Epithelial cell of proximal tubule (primary cell): ENCODE data around the gene DEPDC1. TPM values are rescaled to one million over a fixed set of nuclear protein-coding genes. Genes with fewer than 3 reads are reported as not detected.

ENCODE experiments used
- DNase-seq: peaks from one replicate; pipeline ENCODE4 v3.0.0-alpha.2; 2011; ENCODE audit warnings: low read depth
- H3K4me3 ChIP-seq: 2 replicates; pipeline ENCODE4 v1.5.1; 2011; ENCODE audit warnings: low read depth, mild to moderate bottlenecking, low read length
- CTCF ChIP-seq: conservative IDR thresholded peaks from 2 replicates; pipeline ENCODE4 v1.5.1; 2012; ENCODE audit warnings: low read depth, mild to moderate bottlenecking, low read length
- total RNA-seq: library from RNA; depleted of rRNA; stranded (reverse); fragments of >200 nt; gene quantifications from 2 replicates; pipeline ENCODE4 v1.2.3, GENCODE V29; 2015

The DEPDC1 gene
- total RNA-seq, 1 donor from 2014 or later: 41.2 TPM

- TF ChIP-seq CTCF: no peak
- no peak overlapping the region for H3K4me3 ChIP-seq
- peak; percentile 18 for DNase-seq
Measured at GRCh38 chr1:68459796-68460195, 37.1 kb downstream of the DEPDC1 start.

- TF ChIP-seq CTCF: no peak
- no peak for DNase-seq
- no peak overlapping the region for H3K4me3 ChIP-seq
Measured at GRCh38 chr1:68459091-68459490, 37.8 kb downstream of the DEPDC1 start.

GRCh38 chr1:68456202-68456601 lies 40.7 kb downstream of the DEPDC1 start:
- TF ChIP-seq CTCF: no peak
- no peak for DNase-seq
- H3K4me3 ChIP-seq: no peak overlapping the region

- TF ChIP-seq CTCF: peak; percentile 11
- DNase-seq: no peak
- no peak overlapping the region for H3K4me3 ChIP-seq
Measured at GRCh38 chr1:68454534-68454933, 42.3 kb downstream of the DEPDC1 start.

- DNase-seq: no peak
- no peak overlapping the region for H3K4me3 ChIP-seq
- TF ChIP-seq CTCF: no peak
Measured at GRCh38 chr1:68453060-68453670, 43.7 kb downstream of the DEPDC1 start.

GRCh38 chr1:68449901-68450300 lies 47.0 kb downstream of the DEPDC1 start, which contains the start of gene RPE65:
Gene RPE65, minus strand, starts transcription at chr1:68449954. Its CDS starts 49 bp downstream, at chr1:68449905.
- no peak for TF ChIP-seq CTCF
- DNase-seq: no peak
- H3K4me3 ChIP-seq: no peak within 1 kb of the TSS

GRCh38 chr1:68448365-68448764 lies 48.5 kb downstream of the DEPDC1 start:
- DNase-seq: no peak
- TF ChIP-seq CTCF: peak; percentile 9
- H3K4me3 ChIP-seq: no peak overlapping the region
